B cell (primary cell): ENCODE measurements around the gene FKBP10.

Source experiments
- CTCF ChIP-seq: fragments of 200-600 bp; IDR thresholded peaks from one replicate; pipeline ENCODE4 v1.8.0; 2022; ENCODE audit warnings: antibody characterized with exemption, mild to moderate bottlenecking
- EZH2 ChIP-seq: IDR thresholded peaks from 2 replicates; pipeline ENCODE4 v1.6.1; 2012; ENCODE audit warnings: borderline replicate concordance, low read depth, mild to moderate bottlenecking, moderate library complexity, low read length; ENCODE audit not compliant: insufficient read depth, poor library complexity, severe bottlenecking

DNA sequence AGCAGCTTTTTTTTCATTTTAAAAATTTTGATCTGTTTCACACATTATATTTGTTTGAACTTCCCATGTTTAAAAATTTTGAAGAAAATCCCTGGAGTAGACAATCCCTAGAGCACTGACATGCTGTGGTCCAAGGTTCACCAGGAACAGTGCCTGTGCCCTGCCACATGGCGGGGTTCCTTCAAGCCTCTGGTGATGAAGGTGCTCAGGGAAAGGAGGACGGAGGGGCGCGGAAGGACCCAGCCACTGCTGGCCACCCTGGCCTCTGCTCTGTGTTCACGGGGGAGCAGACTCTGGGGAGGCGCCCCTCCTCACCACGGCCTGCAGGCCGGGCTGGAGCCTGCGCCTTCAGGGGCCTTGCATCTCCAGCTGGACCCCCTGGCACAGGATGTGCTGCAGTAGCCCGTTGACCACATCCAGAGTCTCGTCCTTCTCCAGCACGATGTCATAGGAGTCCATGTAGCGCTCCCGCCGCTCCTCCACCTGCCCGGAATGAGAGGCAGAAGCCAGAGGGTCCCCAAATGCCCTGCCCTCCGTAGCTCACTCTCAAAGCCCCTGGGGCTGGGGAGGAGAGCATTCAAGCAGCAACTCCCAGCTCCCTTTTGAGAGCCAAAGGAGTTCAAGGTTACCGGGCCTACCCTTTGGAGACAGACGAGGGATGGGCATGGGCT, 12.5 kb downstream of the FKBP10 start:
- TF ChIP-seq CTCF (no peak), EZH2 (no peak)
